ENCODE results near the gene CTXND1.
A peak's percentile ranks its signal among the peaks of the same experiment; 100 is the strongest.

Gene CTXND1

DNA sequence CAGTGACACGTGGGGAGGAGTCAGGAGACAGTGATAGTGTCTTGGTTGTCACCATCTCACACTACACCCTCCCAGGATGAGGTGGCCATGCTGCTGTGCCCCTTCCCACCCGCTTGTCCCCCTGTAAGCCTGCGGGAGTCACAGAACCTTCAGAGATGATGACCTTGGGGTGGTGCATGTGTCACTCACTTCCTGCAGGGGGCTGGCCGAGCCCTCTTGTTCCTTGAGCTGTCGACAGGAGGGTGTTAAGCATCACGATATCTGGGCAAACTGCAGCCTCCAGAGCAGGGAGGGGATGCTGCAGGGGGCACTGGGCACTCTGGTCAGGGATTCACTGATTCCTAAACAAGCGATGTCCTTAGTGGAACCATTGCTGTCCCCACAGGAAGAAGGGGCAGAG, 71.5 kb downstream of the CTXND1 start:
- DNase-seq (ENCODE audit: low spot score) = no peak

DNA sequence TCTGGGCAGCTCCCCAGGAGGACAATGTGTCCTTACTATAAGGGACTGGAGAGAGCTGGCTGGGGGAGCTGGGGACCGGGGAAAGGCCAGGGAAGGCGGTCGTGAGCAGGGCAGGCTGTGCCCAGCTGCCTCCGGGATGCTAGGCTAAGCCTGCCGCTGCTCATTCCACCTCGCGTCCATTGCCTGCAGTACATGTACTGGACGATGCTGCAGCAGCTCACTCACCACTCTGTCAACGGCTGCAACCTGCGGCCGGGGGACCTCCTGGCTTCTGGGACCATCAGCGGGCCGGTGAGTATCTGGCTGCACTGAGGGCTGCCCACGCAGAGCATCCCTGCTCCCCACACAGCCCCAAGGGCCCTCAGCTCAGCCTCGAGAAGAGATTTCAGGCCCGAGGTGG, 72.1 kb downstream of the CTXND1 start:
- DNase-seq (ENCODE audit: low spot score) = no peak

DNA sequence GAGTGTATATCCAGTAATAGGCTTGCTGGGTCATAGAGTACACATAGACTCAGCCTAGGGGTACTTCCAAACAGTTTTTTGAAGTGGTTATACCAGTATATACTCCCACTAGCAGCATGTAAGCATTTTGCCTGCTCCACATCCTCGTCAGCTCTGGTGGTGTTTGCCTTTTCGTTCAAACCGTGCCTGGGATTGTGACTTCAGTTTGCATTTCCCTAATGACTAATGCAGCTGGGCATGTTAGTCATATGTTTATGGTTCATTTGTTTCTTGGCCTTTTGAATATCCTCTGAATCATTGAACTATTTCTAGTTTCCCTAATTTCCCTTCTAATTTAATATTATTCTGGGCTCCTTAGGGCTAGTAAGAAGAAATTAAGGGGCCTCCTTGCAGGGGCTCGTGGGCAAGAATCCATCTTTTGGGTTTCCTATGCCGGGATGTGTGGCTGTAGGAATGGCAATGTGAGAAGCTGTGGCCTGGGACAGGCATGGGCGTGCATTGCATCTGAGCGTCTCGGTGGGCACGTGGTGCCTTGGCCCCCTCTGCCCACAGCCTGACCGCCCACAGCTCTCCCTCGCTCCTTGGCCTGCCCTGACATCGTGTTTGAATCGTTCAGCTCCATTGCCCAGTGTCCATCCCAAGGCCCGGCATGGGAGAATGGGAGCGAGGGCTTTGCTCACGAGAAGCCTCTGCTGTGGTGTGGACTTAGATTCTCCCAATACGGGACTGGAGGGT, 72.8 kb downstream of the CTXND1 start:
- DNase-seq (ENCODE audit: low spot score) = no peak

DNA sequence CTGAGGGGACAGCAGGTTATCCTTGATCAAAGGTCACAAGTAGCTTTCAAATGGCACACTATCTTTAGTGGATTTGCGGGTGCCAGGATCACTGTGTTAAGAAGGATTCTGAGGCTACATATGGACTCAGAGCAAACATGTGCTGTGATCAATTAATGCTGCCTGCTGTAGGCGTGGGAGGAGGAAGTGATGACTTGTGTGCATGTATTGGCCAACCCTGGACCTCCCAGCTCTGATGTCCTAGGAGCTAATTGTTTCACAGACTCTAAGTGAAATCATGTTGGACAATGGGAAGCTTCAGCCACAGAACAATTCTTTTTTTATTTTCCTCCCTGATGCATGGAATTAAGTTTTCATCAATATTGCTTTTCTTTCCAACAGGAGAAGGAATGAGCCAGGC, 74.9 kb downstream of the CTXND1 start:
- no peak for DNase-seq (ENCODE audit: low spot score)

DNA sequence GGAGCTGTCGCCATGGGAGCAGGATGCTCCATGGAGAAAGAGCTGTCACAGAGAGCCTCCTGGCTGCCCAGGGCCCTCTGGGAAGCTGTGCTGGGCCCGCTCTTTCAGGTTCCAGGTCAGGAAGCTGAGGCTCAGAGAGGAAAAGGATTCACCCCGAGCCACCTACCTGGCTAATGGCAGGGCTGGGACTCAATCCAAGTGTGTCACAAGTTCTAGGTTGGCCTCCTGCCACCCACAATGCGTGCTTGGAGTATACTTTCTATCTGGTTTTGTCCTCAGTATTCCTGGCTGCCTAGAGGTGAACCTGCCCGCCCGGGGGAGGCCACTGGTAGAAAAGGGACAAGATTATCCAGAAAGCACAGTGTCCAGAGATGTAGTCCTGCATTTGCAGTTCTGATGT, 75.6 kb downstream of the CTXND1 start:
- DNase-seq (ENCODE audit: low spot score) = no peak

DNA sequence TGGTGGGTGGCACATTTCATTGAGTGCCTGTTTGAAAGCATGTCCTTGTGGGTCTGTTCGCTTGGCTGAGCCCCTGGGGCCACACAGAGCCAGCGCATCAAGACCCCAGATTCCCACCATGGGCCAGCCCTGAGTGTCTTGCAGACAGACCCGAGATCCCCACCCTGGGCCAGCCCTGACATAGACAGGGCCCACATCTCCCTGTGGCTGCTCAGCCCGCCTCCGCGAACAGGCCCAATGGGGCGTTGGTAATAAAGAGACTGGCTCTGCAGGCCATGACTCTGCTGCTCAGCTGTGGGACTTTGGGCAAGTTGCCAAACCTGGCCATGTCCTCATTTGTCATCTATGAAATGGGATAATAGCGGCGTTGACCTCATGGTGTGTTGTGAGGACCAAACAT, 76.6 kb downstream of the CTXND1 start:
- no peak for DNase-seq (ENCODE audit: low spot score)

DNA sequence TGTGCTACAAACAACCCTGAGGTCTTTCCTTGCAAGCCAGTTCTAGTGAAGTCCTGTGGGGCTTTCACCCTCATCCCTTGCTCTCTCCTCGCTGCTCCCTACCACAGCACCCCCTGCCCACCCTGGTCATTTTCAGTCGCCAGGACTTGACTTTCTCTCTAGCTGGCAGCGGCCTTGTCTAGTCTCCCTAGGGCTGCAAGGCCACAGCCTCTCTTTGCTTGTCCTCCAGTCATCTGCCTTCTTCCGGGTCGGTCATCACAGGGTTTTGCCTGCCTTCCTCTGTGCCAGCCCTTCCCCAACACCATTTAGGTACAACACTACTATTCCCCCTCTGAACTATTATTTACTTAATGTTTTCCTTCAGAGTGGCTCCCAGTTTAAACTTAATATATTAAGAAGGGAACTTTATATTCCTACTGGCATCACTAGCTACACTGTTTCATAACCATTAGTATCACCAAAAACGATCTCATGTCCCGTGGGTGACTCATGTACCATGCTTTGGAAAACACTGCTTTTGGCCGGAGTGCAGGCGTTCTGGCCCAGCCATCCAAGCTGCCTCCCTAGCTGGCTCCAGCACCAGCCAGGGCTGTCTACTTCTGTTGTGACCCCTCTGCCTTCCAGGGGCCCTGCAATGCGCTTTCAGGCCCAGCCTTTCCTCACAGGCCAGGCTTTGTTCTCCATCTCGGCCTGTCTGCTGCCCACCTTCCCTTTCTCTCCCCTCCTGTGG, 77.8 kb downstream of the CTXND1 start:
- DNase-seq (ENCODE audit: low spot score) = peak; percentile 39

DNA sequence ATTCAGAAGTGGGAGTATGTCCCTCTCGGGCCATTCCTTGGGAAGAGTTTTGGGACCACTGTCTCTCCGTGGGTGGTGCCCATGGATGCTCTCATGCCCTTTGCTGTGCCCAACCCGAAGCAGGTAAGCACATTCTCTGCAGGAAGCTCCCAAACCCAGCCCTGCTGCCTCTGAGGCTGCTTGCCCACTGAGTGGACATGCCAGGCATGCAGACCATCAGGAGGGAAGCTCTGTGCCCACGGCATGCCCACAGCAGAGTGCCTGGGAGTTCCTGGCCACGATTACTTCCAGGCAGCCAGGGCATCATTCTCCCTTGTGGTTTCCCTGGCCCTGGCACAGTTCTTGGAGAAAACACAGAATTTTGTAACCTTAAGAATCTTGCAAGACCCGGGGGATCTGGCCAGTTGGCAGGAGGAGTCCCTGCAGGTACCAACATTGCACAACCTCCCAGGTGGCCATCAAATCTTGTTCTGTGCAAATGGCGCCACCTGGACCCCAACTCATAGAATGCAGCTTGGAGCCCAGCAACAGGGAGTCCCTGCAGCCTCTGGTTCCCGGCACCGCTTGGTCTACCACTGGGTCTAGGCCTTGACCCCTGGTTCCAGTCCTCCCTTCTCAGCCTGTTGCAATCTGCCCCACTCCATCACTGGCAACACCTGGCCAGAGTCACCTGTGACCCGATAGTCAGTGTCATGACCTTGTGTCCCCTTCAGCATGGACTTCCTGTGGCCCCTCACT, 78.8 kb downstream of the CTXND1 start:
- peak; percentile 31 for DNase-seq (ENCODE audit: low spot score)

DNA sequence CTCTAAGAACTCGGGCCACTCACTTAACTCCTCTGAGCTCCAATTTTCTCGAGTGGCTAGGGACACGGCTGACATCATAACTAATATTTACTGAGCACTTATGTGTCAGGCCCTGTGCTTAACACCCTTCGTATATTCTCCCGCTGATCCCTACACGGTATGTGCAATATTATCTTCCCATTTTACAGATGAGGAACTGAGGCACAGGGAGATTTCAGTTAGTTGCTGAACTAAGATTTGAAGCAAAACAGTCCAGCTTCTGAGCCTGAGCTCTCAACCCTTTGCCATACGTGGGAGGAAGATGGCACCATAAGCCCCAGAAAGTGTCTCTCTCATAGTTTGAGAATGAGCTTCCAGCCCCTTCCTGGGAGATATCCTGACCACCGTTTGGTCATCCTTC, 79.6 kb downstream of the CTXND1 start:
- no peak for DNase-seq (ENCODE audit: low spot score)

DNA sequence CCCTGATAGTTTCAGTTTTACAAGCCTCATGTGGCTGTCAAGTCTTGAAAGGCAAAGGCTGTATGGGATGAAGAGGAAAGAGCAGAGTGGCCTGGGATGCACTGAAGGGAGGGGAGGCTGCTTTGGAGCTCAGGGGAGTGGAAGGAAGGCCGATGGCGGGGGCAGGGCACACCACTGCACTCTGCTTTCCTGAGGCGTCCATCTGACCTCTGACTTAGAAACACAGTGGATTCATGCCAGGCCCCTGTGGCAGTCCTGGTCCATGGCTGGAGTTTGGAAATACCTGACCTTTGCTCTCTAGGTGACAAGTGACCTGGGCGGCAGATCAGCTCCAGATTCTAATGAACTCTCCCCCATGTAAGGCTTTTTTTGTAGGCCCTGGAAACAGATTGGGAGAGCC, 80.2 kb downstream of the CTXND1 start:
- DNase-seq (ENCODE audit: low spot score) = no peak

DNA sequence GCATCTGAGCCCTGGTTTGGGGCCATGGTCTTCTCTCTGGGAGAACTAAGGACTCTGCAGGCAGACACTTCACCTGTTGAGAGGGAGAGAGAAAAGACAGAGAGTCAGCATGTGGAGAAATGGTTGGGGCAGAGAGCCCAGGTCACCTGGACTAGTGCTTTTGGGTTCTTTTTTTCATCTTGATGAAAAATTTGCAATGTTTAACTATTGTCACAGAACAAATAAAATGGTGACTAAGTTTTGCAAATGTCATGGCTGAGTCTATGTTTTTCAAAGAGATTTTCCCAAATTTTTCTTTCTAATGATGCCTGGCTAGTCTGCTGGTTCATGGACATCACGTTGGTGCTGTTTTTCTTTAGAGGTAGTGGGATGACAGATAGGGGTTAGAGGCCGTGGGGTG, 81.4 kb downstream of the CTXND1 start:
- DNase-seq (ENCODE audit: low spot score) = no peak

DNA sequence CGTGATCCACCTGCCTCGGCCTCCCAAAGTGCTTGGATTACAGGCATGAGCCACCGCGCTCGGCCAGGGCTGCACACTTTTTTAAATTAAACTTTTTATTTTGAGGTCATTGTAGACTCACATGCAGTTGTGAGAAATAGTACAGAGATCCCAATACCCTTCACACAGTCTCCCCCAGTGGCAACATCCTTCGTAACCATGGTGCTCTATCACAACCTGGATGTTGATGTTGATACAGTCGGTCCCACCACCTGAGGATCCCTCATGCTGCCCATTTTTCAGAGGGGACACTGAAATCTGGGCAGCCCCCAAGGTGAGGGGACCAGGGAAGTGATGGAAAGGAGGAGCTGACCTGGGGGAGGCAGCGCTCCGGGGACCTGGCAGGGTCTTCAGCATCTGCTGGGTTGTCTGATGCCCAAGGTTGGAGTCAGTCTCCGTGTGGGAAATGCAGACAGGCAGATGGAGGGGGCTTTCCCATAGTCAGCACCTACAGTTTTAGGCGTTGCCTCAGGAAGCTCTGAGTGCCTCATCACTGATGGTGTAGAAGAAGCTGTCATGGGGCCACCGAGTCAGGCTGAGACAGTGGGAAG, 82.2 kb downstream of the CTXND1 start:
- DNase-seq (ENCODE audit: low spot score) = no peak

DNA sequence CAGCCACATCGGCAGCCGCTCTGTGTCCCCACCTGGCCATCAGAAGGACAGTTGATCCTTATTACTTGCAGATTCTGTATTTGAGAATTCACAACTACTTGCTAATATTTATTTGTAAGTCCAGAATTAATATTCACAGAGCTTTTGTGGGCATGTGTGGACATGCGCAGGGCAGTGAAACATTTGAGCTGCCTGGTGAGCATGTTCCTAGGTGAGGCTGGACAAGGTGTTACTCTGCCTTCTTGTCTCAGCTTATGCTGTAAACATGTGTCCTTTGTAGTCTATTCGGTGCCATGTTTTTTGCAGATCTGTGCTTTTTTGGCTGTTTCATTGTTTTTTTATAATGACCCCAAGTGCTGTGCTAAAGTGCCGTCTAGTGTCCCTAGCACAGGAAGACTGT, 83.6 kb downstream of the CTXND1 start:
- no peak for DNase-seq (ENCODE audit: low spot score)

DNA sequence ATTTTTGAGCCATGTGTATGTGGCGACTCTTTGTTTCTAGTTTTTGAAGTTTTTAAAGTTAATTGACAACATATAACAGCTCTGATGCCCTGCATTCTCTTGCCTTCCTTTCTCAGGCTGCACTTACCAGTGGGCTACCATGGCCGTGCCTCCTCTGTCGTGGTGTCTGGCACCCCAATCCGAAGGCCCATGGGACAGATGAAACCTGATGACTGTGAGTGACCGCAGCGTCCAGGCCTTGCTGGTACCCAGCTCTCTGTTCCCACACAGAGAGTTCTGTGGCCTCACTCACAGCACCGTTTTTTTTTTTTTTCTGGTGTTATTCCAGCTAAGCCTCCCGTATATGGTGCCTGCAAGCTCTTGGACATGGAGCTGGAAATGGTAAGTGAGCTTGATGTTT, 84.1 kb downstream of the CTXND1 start:
- DNase-seq (ENCODE audit: low spot score) = no peak

DNA sequence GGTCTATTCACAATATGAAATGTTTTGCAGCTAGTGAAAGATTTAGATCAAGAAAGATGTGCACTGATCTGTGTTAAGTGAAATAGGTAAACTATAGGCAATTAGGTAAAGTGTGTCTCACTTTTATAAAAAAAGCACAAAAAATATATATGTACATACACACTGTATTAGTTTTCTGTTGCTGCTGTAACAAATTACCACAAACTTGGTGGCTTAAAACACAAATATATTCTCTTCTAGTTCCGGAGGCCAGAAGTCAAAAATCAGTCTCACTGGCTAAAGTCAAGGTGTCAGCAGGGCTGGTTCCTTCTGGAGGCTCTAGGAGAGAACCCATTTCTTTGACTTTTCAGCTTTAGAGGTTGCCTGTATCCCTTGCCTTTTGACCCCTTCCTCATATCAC, 88.1 kb downstream of the CTXND1 start:
- no peak for DNase-seq (ENCODE audit: low spot score)

DNA sequence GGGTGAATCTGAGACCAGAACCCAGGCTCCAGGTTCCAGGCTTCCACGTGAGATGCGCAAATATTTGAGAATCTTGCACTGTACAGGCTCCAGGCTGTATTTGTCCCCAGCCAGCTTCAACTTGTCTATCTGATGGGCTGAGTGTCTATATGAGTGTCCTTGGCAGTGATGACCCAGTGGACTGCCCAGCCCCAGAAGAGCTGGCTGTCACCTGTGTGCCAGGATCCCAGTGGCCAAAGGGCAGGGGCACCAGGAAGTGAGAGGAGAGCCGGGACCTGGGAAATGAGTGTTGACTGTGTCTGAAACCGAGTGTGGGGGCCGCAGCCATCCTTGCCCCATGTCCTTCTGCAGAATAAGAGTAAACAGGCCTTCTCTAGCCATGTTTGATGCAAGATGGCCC, 88.8 kb downstream of the CTXND1 start:
- no peak for DNase-seq (ENCODE audit: low spot score)

DNA sequence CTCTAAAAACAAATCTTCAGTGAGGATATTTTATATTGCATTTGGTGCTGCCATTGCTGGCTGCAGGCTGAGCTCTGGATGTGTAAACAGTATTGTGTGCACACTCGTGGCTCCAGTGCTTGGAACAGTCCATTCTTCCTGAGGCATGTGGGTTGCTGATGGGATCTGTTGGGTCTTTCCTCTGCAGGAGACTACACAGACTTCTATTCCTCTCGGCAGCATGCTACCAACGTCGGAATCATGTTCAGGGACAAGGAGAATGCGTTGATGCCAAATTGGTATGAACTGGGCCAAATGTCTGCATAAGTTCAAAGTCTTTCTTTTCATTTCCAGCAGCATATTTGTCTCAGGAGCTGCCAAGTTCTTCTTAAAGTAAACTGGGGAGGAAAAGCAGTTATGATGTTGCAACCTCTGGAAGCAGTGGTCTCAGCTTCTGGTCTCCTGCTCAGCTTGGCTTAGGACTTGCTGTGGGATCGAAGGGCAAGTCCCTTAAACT, 89.9 kb downstream of the CTXND1 start:
- DNase-seq (ENCODE audit: low spot score) = no peak

DNA sequence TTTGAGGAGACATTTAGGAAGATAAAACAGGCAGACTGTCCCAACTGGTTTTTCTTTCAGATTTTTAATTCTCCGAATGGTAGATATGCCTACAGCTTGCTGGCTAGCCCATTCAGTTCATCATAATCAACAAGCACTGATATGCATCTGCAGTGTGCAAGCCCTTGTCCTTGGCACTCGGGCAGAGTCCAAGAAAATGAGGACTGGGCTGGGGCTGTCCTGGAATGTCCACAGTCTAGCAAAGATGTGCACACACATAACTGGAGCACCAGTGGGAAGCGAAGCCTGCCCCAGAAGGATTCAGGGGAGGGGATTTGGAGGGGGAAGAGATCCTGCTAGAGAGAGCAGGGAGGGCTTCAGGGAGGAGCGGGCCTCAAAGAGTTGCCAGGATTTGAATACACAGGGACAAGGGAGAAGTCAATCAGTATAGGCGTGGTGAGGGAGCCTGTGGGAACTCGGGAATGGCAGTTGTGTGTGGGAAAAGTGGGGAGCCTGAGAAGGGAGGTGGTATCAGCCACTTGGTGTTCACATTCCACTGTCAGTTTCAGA, 90.5 kb downstream of the CTXND1 start:
- no peak for DNase-seq (ENCODE audit: low spot score)

DNA sequence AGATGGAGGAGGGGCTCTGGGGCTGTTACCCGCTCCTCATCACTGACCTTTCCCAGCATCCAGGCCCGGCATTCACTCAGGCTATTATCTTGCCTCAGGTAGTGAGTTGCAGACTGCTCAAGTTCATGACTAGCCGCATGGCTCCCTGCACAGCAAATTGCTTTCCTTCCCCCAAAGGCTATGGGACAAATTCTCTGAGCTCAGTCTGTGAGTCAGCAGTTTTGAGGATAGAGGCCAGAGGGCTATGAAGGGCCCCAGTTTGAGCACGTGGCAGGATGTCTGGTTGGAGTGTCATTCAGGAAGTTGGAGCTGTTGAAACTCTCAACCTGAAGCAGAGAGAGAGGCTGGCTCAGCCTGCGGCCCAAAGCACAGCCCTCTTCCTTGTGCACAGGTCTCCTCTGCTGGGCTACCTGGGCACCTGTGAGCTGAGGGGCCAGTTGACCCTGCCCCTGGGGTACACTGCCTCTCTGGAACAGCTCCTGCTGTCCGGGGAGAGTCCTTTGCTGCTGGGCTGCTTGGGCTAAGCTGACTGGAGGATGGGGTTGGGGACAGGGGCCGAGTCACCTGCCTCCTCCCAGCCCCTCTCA, 91.3 kb downstream of the CTXND1 start:
- peak; percentile 78 for DNase-seq (ENCODE audit: low spot score)

DNA sequence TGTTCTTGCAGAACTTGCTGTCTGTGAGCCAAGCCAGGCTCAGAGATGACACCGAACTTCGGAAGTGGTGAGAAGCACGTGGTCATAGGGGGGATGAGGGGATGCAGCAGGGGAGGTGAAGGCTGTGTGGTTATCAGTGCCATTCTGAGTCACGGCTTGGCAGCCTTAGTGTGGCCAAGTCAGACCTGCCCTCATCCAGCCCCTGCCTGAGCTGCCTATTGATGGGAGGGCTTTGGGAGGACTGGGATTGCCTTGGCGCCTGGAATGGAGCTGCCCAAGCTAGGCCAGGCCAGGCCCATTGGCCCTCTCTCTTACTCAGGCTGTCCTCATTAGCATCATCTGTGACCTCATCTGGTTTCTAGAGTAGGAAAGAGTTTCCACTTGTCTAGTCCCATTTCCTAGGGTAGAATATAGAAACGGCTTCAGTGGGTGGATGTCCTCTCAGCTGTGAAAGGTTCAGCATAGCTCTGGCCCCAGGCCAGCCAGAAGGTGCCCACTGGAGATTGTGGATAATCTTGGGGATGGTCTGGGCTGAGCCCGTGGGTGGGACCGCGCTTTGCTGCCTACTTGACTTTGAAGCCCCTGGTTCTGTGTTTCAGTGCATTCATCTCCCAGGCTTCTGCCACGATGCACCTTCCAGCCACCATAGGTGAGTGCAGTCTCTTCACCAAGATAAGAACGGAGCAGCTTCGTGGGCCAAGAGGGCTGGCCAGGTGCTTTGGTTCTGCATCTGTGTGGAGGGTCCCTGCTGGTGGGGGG, 92.0 kb downstream of the CTXND1 start:
- no peak for DNase-seq (ENCODE audit: low spot score)

DNA sequence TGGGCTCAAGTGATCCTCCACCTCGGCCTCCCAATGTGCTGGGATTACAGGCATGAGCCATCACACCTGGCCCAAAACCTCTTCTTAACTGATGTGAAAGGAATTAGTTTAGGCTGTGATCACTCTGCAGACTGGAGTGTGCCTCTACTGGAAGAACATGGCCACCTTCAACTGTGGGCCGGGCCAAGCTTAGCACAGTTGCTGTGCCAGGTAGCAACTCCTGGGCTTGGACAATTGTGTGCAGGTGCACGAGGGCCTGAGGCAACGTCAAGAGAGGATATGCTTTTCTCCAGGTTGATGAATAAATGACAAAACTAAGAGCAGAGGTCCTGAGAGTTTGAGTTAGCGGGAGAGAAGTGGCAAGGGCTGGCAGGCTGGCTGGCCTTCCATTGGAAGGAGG, 92.7 kb downstream of the CTXND1 start:
- no peak for DNase-seq (ENCODE audit: low spot score)
